OCI-LY3 (cell line): ENCODE measurements around the gene CALML6.

ENCODE experiments used
- CTCF ChIP-seq: fragments of 200-600, 300-600 bp; sonication (generic); IDR thresholded peaks from 2 replicates; pipeline ENCODE4 v1.5.1; 2014; ENCODE audit warnings: antibody characterized with exemption, low read length, low read depth
- EZH2phosphoT487 ChIP-seq: fragments of 200-600 bp; shearing (Covaris generic); IDR thresholded peaks from 2 replicates; pipeline ENCODE4 v1.6.1; 2018; ENCODE audit warnings: antibody characterized with exemption, mixed run types, low read depth

DNA sequence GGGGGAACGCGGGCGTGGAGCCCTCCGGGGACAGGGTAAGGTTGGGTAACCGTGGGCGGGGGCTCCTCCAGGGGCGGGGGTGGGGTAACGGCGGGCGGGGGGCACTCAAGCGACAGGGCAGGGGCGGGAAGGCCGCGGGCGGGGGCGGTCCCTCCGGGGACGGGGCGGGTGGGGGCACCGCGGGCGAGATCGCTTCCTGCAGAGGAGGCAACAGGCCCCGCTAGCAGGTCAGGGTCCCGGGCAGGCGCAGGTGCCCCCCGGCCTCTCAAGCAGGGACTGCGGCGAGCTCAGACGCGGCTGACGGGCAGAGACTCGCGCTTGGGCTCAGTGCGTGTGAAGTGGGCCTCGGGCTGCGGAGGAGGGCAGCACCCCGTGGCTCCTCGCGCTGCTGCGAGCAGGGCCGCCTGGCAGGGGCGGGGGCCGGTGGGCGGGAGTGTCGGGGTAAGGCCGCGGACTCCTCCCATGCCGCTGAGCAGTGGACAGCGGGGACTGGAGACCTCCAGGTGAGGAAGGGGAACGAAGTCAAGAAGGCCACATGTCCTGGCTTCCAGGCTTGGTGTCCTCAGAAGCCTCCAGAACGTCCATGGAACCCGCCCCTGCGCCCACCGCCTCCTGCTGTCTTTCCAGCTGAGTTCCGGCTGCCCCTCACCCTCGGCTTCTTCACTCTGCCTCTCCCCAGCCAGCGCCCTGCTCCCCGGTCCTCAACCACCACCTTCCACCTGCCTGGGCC, 23.5 kb upstream of the CALML6 start:
- TF ChIP-seq CTCF (no peak), EZH2phosphoT487 (no peak)
